ENCODE results near the gene QRICH2. TPM values are rescaled to one million over a fixed set of nuclear protein-coding genes. Genes with fewer than 3 reads are reported as not detected.

QRICH2 gene
- total and polyA plus RNA-seq, 10 of the 15 experiments (the other 5 are each of a cell fraction or from before 2014, with no cell fraction given) = 0.04 to 0.72 (median 0.25) TPM

- Histone ChIP-seq H3K9ac (ENCODE audit: control insufficient read depth, insufficient read depth, low read length) (no peak overlapping the region), H3K4me2 (ENCODE audit: control insufficient read depth, insufficient read depth) (peak overlapping the region; percentile 50), H3K27me3 (replicated peaks in 1 of 2; ENCODE audit: control insufficient read depth in 2 of 2, insufficient read depth in 2 of 2, low read length in 1 of 2) (no peaks in the 10 kb centered on the region), H3K36me3 (ENCODE audit: control insufficient read depth in 2 of 2, insufficient read depth in 2 of 2, low read length in 1 of 2) (no peaks in the 10 kb centered on the region), H3K79me2 (ENCODE audit: control insufficient read depth, insufficient read depth, low read length) (peaks cover 7% of the 10 kb centered on the region), H3K4me1 (ENCODE audit: control insufficient read depth, insufficient read depth, low read length) (peaks cover 13% of the 10 kb centered on the region), H4K20me1 (ENCODE audit: control insufficient read depth, insufficient read depth) (no peaks in the 10 kb centered on the region), H3K9me3 (replicated peaks; ENCODE audit: control insufficient read depth, insufficient read depth, low read length) (no peaks in the 10 kb centered on the region), H2AFZ (ENCODE audit: control insufficient read depth, low read depth, low read length) (peak overlapping the region; percentile 75), H3K27ac (ENCODE audit: control insufficient read depth, insufficient read depth) (no peak overlapping the region), H3K4me3 (no peak overlapping the region)
- SMC1A ChIA-PET (ENCODE audit: uncharacterized antibody, unreplicated experiment) = interaction anchor here (0.6 kb wide), 1 partner anchor 126 kb away, joined by 3 read pairs; no protein-coding TSS in a partner anchor
- DNase-seq (ENCODE audit: low read depth, low spot score) = no peak
- peak; percentile 52 for FAIRE-seq
- TF ChIP-seq CEBPB (IDR thresholded peaks at IDR 0.05; ENCODE audit: borderline replicate concordance in 1 of 2, low read depth in 2 of 2, low read length in 2 of 2) (no peak), ZNF687 (IDR thresholded peaks at IDR 0.05) (no peak), EZH2 (IDR thresholded peaks at IDR 0.05; ENCODE audit: borderline replicate concordance, control insufficient read depth, low read depth, low read length) (no peak), JUNB (IDR thresholded peaks at IDR 0.05) (no peak), MAX (IDR thresholded peaks at IDR 0.05; ENCODE audit: low read depth, low read length) (no peak)
- intact Hi-C loops (cut with micrococcal nuclease; ENCODE audit: unreplicated experiment) = no loop called here
- 32% methylated on average over 12 of the region's 12 CpGs for WGBS (ENCODE audit: insufficient coverage, insufficient replicate concordance, low lambda C conversion rate, missing lambda C conversion rate)
- CTCF ChIA-PET = interaction anchor here (1.0 to 2.5 kb wide), 2 partner anchors 28 to 41 kb away, joined by 3 to 8 read pairs; no protein-coding TSS in a partner anchor
- POLR2A ChIA-PET = no interaction called here
- in situ Hi-C loops (cut with MboI) = no loop called here
- ATAC-seq = no peak
- no TSS peak for BruUV-seq (replicated peaks)
- RAD21 ChIA-PET (ENCODE audit: unreplicated experiment) = interaction anchor here (0.7 kb wide), 1 partner anchor 26 kb away, joined by 6 read pairs; no protein-coding TSS in a partner anchor
Observed at GRCh38 chr17:76356803-76357456, 48.9 kb upstream of the QRICH2 start.
